Measurements from ENCODE around the gene RHOH.

GRCh38 chr4:40196724-40197281, at the start of gene RHOH:
- TF ChIP-seq ARNTL (CRISPR knock-in tag; IDR thresholded peaks at IDR 0.05; ENCODE audit: borderline replicate concordance, low read depth) (no peak), ZC3H10 (CRISPR knock-in tag; IDR thresholded peaks at IDR 0.05) (no peak), SNAI2 (CRISPR knock-in tag; IDR thresholded peaks at IDR 0.05) (no peak), PATZ1 (CRISPR knock-in tag; IDR thresholded peaks at IDR 0.05; ENCODE audit: borderline replicate concordance) (no peak), ZFP30 (CRISPR knock-in tag; IDR thresholded peaks at IDR 0.05) (no peak), RARB (CRISPR knock-in tag; IDR thresholded peaks at IDR 0.05) (no peak), ISL1 (CRISPR knock-in tag; IDR thresholded peaks at IDR 0.05) (no peak)

Data from SK-N-SH treated with all-trans-retinoic acid at 6 μM for 48 hours (cell line).